Measurements from ENCODE around the gene PCCA.

GRCh38 chr13:100493418-100493817 is 404.5 kb downstream of the PCCA start:
- TF ChIP-seq CTCF (IDR thresholded peaks at IDR 0.05): no peak
- TF ChIP-seq EP300 (IDR thresholded peaks at IDR 0.05): no peak
